ENCODE measurements around the gene LYPLAL1. TPM values are rescaled to one million over a fixed set of nuclear protein-coding genes. Genes with fewer than 3 reads are reported as not detected.

The LYPLAL1 gene
- total and polyA plus RNA-seq, 4 donors = 11.9 to 49.6 (median 32.8) TPM

GRCh38 chr1:219185486-219186117 lies 11.9 kb downstream of the LYPLAL1 start:
- Histone ChIP-seq H3K27me3 (ENCODE audit: control insufficient read depth in 3 of 3, insufficient read depth in 3 of 3, low read length in 2 of 3) (no peaks in the 10 kb centered on the region), H3K9me3 (ENCODE audit: control insufficient read depth in 4 of 4, insufficient read depth in 3 of 4, low read length in 3 of 4) (no peaks in the 10 kb centered on the region), H3K9ac (ENCODE audit: insufficient read depth in 1 of 2, low read length in 2 of 2) (no peak overlapping the region), H3K4me1 (ENCODE audit: control insufficient read depth in 5 of 5, insufficient read depth in 5 of 5, low read length in 5 of 5) (peaks cover 0 to 17% (median 9%) of the 10 kb centered on the region in 5 donors), H3K27ac (ENCODE audit: low read depth in 1 of 2, low read length in 1 of 2) (no peak overlapping the region), H3K36me3 (ENCODE audit: control insufficient read depth in 4 of 4, insufficient read depth in 4 of 4, low read length in 4 of 4) (peaks cover 0 to 21% (median 11%) of the 10 kb centered on the region in 4 donors), H3K4me3 (no peak overlapping the region)
- DNase-seq (no peak), ATAC-seq (ENCODE audit: insufficient read depth, low FRiP score) (no peak)
- TF ChIP-seq, protein P1, sequence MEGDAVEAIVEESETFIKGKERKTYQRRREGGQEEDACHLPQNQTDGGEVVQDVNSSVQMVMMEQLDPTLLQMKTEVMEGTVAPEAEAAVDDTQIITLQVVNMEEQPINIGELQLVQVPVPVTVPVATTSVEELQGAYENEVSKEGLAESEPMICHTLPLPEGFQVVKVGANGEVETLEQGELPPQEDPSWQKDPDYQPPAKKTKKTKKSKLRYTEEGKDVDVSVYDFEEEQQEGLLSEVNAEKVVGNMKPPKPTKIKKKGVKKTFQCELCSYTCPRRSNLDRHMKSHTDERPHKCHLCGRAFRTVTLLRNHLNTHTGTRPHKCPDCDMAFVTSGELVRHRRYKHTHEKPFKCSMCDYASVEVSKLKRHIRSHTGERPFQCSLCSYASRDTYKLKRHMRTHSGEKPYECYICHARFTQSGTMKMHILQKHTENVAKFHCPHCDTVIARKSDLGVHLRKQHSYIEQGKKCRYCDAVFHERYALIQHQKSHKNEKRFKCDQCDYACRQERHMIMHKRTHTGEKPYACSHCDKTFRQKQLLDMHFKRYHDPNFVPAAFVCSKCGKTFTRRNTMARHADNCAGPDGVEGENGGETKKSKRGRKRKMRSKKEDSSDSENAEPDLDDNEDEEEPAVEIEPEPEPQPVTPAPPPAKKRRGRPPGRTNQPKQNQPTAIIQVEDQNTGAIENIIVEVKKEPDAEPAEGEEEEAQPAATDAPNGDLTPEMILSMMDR (IDR thresholded peaks at IDR 0.05; ENCODE audit: control extremely low read depth, extremely low read depth) = no peak
- 96 to 100% methylated on average over 3 of the region's 3 CpGs for WGBS, 2 donors

DNA sequence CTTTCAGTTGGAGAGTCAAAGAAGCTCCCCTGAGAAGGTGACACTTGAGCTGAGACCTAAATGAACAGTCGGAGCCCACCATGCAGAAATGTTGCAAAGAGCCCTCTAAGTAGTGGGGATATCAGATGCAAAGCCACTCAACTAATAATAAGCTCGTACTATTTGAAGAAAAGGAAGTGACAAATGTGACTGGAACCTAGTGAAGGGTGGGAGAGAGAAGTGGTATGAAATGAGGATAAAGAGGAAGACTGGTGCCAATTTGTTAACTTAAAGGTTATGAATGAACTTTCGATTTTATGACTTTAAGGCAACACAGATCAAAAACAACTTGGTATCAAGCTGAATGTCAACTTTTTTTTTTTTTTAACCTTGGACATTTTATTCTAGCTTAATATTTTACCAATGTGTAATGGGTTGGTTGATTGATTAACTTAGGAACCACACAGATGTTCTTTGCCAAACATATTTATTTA lies 14.7 kb downstream of the LYPLAL1 start:
- TF ChIP-seq, protein P1 (IDR thresholded peaks at IDR 0.05; ENCODE audit: control extremely low read depth, extremely low read depth) = no peak
- Histone ChIP-seq H3K9me3 (ENCODE audit: control insufficient read depth in 4 of 4, insufficient read depth in 3 of 4, low read length in 3 of 4) (no peaks in the 10 kb centered on the region), H3K9ac (ENCODE audit: insufficient read depth in 1 of 2, low read length in 2 of 2) (no peak overlapping the region), H3K27ac (ENCODE audit: low read depth in 1 of 2, low read length in 1 of 2) (peak overlapping the region in 1 of 2 donors; percentile 21), H3K4me3 (no peak overlapping the region), H3K36me3 (ENCODE audit: control insufficient read depth in 4 of 4, insufficient read depth in 4 of 4, low read length in 4 of 4) (peaks cover 0 to 17% (median 5%) of the 10 kb centered on the region in 4 donors), H3K27me3 (ENCODE audit: control insufficient read depth in 3 of 3, insufficient read depth in 3 of 3, low read length in 2 of 3) (no peaks in the 10 kb centered on the region), H3K4me1 (ENCODE audit: control insufficient read depth in 5 of 5, insufficient read depth in 5 of 5, low read length in 5 of 5) (peaks cover 0 to 17% (median 9%) of the 10 kb centered on the region in 5 donors)
- ATAC-seq (ENCODE audit: insufficient read depth, low FRiP score) (no peak), DNase-seq (peak in 1 of 3 donors; percentile 42)
- WGBS, 2 donors = 53 to 70% methylated on average over 3 of the region's 3 CpGs

- Histone ChIP-seq H3K36me3 (ENCODE audit: control insufficient read depth in 4 of 4, insufficient read depth in 4 of 4, low read length in 4 of 4) (peaks cover 0 to 14% (median 6%) of the 10 kb centered on the region in 4 donors), H3K4me1 (ENCODE audit: control insufficient read depth in 5 of 5, insufficient read depth in 5 of 5, low read length in 5 of 5) (peaks cover 0 to 17% (median 9%) of the 10 kb centered on the region in 5 donors), H3K4me3 (no peak overlapping the region), H3K27me3 (ENCODE audit: control insufficient read depth in 3 of 3, insufficient read depth in 3 of 3, low read length in 2 of 3) (no peaks in the 10 kb centered on the region), H3K27ac (ENCODE audit: low read depth in 1 of 2, low read length in 1 of 2) (peak overlapping the region in 1 of 2 donors; percentile 21), H3K9me3 (ENCODE audit: control insufficient read depth in 4 of 4, insufficient read depth in 3 of 4, low read length in 3 of 4) (no peaks in the 10 kb centered on the region), H3K9ac (ENCODE audit: insufficient read depth in 1 of 2, low read length in 2 of 2) (peak overlapping the region in 1 of 2 donors; percentile 50)
- DNase-seq = peak in 2 of 3 donors; percentile 92
- ATAC-seq (ENCODE audit: insufficient read depth, low FRiP score) = no peak
- TF ChIP-seq, protein P1 (IDR thresholded peaks at IDR 0.05; ENCODE audit: control extremely low read depth, extremely low read depth) = no peak
These were observed 15.5 kb downstream of the LYPLAL1 start for GRCh38 chr1:219189021-219189824.
